HFFc6 (cell line): ENCODE data around the gene MDM4. TPM values are rescaled to one million over a fixed set of nuclear protein-coding genes. Genes with fewer than 3 reads are reported as not detected.

ENCODE experiments used
- DNase-seq: peaks from one replicate; pipeline ENCODE4 v3.0.0-alpha.2; 2018
- H3K27ac Mint-ChIP-seq: 2 replicates; pipeline ENCODE4 v1.8.0; 2020; ENCODE audit warnings: mild to moderate bottlenecking, mixed read lengths
- H3K27me3 Mint-ChIP-seq: 2 replicates; pipeline ENCODE4 v1.8.0; 2021; ENCODE audit warnings: mild to moderate bottlenecking, moderate library complexity, mixed read lengths; ENCODE audit not compliant: insufficient read depth
- H3K36me3 Mint-ChIP-seq: 2 replicates; pipeline ENCODE4 v1.8.0; 2021; ENCODE audit warnings: low read depth, mixed read lengths
- H3K4me1 Mint-ChIP-seq: 2 replicates; pipeline ENCODE4 v1.8.0; 2020; ENCODE audit warnings: low read depth, mixed read lengths
- H3K4me3 Mint-ChIP-seq: 2 replicates; pipeline ENCODE4 v1.8.0; 2020; ENCODE audit warnings: mild to moderate bottlenecking, moderate library complexity, mixed read lengths
- H3K9me3 Mint-ChIP-seq: 2 replicates; pipeline ENCODE4 v1.8.0; 2020; ENCODE audit warnings: mild to moderate bottlenecking, mixed read lengths
- CTCF ChIP-seq: fragments of 200-600 bp; sonication (generic); IDR thresholded peaks from 2 replicates; pipeline ENCODE4 v1.5.0; 2021; ENCODE audit warnings: antibody characterized with exemption, mild to moderate bottlenecking
- total RNA-seq, 6 experiments: library from RNA; stranded (reverse); fragmentation: NEBNext Ultra II Directional; extraction: Animal tissue kit (Norgen Biotek cat#: 25700); gene quantifications; 2 replicates in 1 of 6; 3 replicates in 5 of 6; pipeline ENCODE4 v1.2.3, GENCODE V29; 2021

MDM4 gene
- total RNA-seq, 6 experiments from 2014 or later, result 21.9 to 28.1 (median 22.7) TPM

- Mint-ChIP-seq H3K36me3 (no peaks in the 10 kb centered on the region), H3K9me3 (peaks cover 8% of the 10 kb centered on the region; the same call in 1 of the 2 replicates), H3K27me3 (peaks cover 12% of the 10 kb centered on the region), H3K4me1 (peaks cover 34% of the 10 kb centered on the region), H3K4me3 (peak overlapping the region; percentile 95), H3K27ac (peak overlapping the region; percentile 79)
- no peak for TF ChIP-seq CTCF
- peak; percentile 94 for DNase-seq
Observed at GRCh38 chr1:204506201-204506968, 9.8 kb upstream of the MDM4 start.

- peaks cover 34% of the 10 kb centered on the region for H3K4me1 Mint-ChIP-seq
- H3K9me3 Mint-ChIP-seq, result peaks cover 8% of the 10 kb centered on the region; the same call in 1 of the 2 replicates
- peak overlapping the region; percentile 79 for H3K27ac Mint-ChIP-seq
- H3K27me3 Mint-ChIP-seq, result peaks cover 12% of the 10 kb centered on the region
- TF ChIP-seq CTCF, result no peak
- no peaks in the 10 kb centered on the region for H3K36me3 Mint-ChIP-seq
- DNase-seq, result peak; percentile 85
- peak overlapping the region; percentile 95 for H3K4me3 Mint-ChIP-seq
Observed at GRCh38 chr1:204506969-204507316, 9.3 kb upstream of the MDM4 start.

DNA sequence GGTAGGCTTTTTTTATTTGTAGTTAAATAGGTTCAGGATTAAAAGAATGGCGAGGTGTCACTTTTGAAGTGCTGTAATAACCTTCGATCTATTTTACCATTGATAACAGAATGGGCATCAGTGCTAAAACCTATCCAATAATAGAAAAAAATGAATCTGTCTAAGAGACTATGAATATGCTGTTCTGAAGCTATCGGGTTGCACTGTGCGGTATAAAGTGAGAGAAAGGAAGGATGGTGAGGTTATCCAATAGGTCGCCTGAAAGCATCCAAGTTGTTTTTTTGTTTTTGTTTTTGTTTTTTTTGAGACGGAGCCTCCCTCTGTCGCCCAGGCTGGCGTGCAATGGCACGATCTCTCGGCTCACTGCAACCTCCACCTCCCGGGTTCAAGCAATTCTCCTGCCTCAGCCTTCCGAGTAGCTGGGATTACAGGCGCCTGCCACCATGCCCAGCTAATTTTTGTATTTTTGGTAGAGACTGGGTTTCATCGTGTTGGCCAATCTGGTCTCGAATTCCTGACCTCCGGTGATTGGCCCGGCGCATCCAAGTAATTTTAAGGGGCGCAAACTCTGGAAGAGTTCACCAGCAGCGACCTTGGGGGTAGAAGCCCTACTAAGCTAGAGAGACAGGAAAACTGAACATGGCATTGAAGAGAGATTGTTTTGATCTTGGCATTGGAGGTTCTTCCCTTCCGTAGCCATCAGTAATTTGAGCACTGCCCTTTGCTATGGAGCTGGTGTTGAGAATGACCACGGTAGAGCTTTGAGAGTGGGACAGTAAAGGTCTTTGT is 8.7 kb upstream of the MDM4 start:
- H3K27ac Mint-ChIP-seq, result peak overlapping the region; percentile 79
- peaks cover 11% of the 10 kb centered on the region for H3K27me3 Mint-ChIP-seq
- TF ChIP-seq CTCF, result no peak
- H3K4me3 Mint-ChIP-seq, result peak overlapping the region; percentile 95
- DNase-seq, result peak; percentile 51
- no peaks in the 10 kb centered on the region for H3K36me3 Mint-ChIP-seq
- H3K4me1 Mint-ChIP-seq, result peaks cover 34% of the 10 kb centered on the region
- peaks cover 8% of the 10 kb centered on the region; the same call in 1 of the 2 replicates for H3K9me3 Mint-ChIP-seq

DNA sequence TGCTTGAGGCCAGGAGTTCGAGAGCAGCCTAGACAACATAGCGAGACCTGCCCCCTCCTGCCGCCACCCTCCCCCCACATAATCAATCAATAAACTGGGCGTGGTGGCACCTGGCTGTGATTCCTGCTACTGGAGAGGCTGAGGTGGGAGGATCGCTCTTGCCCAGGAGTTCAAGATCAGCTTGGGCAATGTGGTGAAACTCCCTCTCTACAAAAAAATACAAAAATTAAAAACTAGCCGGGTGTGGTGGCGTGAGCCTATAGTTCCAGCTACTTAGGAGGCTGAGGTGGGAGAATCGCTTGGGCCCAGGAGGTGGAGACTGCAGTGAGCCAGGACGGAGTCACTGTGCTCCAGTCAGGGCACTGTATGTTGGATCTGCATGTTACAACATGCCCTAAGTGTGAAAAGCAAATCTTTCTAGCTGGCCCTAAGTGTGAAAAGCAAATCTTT is 7.0 kb upstream of the MDM4 start:
- peaks cover 11% of the 10 kb centered on the region for H3K27me3 Mint-ChIP-seq
- no peak overlapping the region for H3K4me3 Mint-ChIP-seq
- H3K9me3 Mint-ChIP-seq, result peaks cover 8% of the 10 kb centered on the region; the same call in 1 of the 2 replicates
- peaks cover 26% of the 10 kb centered on the region for H3K4me1 Mint-ChIP-seq
- no peaks in the 10 kb centered on the region for H3K36me3 Mint-ChIP-seq
- no peak overlapping the region for H3K27ac Mint-ChIP-seq
- TF ChIP-seq CTCF, result no peak
- no peak for DNase-seq

DNA sequence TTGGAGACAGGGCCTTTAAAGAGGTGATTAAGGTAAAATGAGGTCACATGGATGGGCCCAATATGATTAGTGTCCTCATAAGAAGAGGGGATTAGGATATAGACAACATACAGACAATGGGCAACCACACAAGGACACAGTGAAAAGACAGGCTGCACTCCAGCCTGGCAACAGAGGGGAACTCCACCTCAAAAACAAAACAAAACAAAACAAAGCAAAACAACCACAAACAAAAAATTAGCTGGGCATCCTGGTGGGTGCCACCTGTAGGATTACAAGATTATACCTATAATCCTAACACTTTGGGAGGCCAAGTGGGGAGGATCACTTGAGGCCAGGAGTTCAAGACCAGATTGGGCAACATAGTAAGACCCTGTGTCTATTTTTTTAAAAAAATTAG is 4.8 kb upstream of the MDM4 start:
- no peaks in the 10 kb centered on the region for H3K36me3 Mint-ChIP-seq
- H3K4me3 Mint-ChIP-seq, result no peak overlapping the region
- no peak overlapping the region for H3K27ac Mint-ChIP-seq
- no peak for TF ChIP-seq CTCF
- peaks cover 18% of the 10 kb centered on the region for H3K4me1 Mint-ChIP-seq
- DNase-seq, result no peak
- H3K9me3 Mint-ChIP-seq, result peaks cover 5% of the 10 kb centered on the region; the same call in 1 of the 2 replicates
- H3K27me3 Mint-ChIP-seq, result peaks cover 7% of the 10 kb centered on the region
